A549 (cell line): ENCODE results near the gene RPL6. TPM values are rescaled to one million over a fixed set of nuclear protein-coding genes. Genes with fewer than 3 reads are reported as not detected.

ENCODE experiments used
- ATAC-seq, 2 experiments: fragments of 200-7000 bp in 1 of 2; fragments of >200 bp in 1 of 2; cut with Nextera tagmentation in 1 of 2; cut with Tn5 transposase in 1 of 2; 3 replicates each; pipeline versions ENCODE4 v1.8.0 to v1.9.1; 2018 to 2020; ENCODE audit warnings: mild to moderate bottlenecking in 1 of 2, moderate library complexity in 1 of 2
- CTCF ChIA-PET: fragments of 300-600 bp; sonication (Branson Sonifier 250); formaldehyde crosslinking; extraction: SDS; loops from one replicate; lab custom pipeline; 2021; ENCODE audit warnings: antibody characterized with exemption, inconsistent platforms; lab: Yijun Ruan, JAX
- POLR2A ChIA-PET: fragments of 350-600 bp; formaldehyde crosslinking; extraction: SDS; loops from one replicate; lab custom pipeline; 2021; ENCODE audit warnings: antibody characterized with exemption, inconsistent platforms; lab: Yijun Ruan, JAX
- DNase-seq, 2 experiments: peaks; one replicate each; pipeline versions ENCODE4 v3.0.0 to v3.0.0-alpha.2; 2011 to 2016; ENCODE audit warnings: low read depth in 1 of 2, low spot score in 1 of 2
- FAIRE-seq: peaks from 2 replicates; lab custom pipeline; 2011; peaks lifted over from hg19 to GRCh38; lab: Jason Lieb, UNC
- H3K27ac ChIP-seq, 2 experiments: fragments of >200 bp; sonication (Bioruptor Twin); formaldehyde crosslinking; 3 replicates each; pipeline ENCODE4 v1.5.1; 2016 to 2017
- H3K4me1 ChIP-seq: fragments of >200 bp; sonication (Bioruptor Twin); formaldehyde crosslinking; 3 replicates; pipeline ENCODE4 v1.6.1; 2016
- H3K4me2 ChIP-seq: fragments of >200 bp; sonication (Bioruptor Twin); formaldehyde crosslinking; 3 replicates; pipeline ENCODE4 v1.6.1; 2016
- H3K4me3 ChIP-seq: fragments of >200 bp; sonication (Bioruptor Twin); formaldehyde crosslinking; 3 replicates; pipeline ENCODE4 v1.5.1; 2016
- H3K9me3 ChIP-seq: fragments of >200 bp; sonication (Bioruptor Twin); formaldehyde crosslinking; 3 replicates; pipeline ENCODE4 v1.6.1; 2016
- CBX2 ChIP-seq: fragments of 200-600 bp; sonication (generic); IDR thresholded peaks from 2 replicates; pipeline ENCODE4 v1.6.1; 2016; ENCODE audit warnings: low read depth, mild to moderate bottlenecking, borderline replicate concordance
- CEBPB ChIP-seq, 2 experiments: fragments of >200 bp in 1 of 2; sonication (Bioruptor Twin) in 1 of 2; formaldehyde crosslinking in 1 of 2; IDR thresholded peaks; 2 replicates each; pipeline ENCODE4 v1.6.1; 2012 to 2016
- CHD2 ChIP-seq: fragments of 150-350 bp; IDR thresholded peaks from 2 replicates; pipeline ENCODE4 v1.6.1; 2014; ENCODE audit warnings: low read length; ENCODE audit not compliant: partially characterized antibody
- CHD4 ChIP-seq: fragments of 200-600 bp; sonication (generic); IDR thresholded peaks from 2 replicates; pipeline ENCODE4 v1.6.1; 2016; ENCODE audit warnings: antibody characterized with exemption, mild to moderate bottlenecking, borderline replicate concordance
- EHF ChIP-seq: fragments of 250-450 bp; sonication (Bioruptor Pico); IDR thresholded peaks from 2 replicates; pipeline ENCODE4 v1.5.0; 2020; ENCODE audit warnings: mild to moderate bottlenecking
- FOSB ChIP-seq: fragments of 250-450 bp; sonication (Bioruptor Pico); IDR thresholded peaks from 2 replicates; pipeline ENCODE4 v1.5.0; 2020; ENCODE audit warnings: mild to moderate bottlenecking, moderate library complexity
- FOSL2 ChIP-seq, 2 experiments: fragments of 450-650 bp in 1 of 2; fragments of >200 bp in 1 of 2; sonication (Bioruptor Twin) in 1 of 2; formaldehyde crosslinking; IDR thresholded peaks; 2 replicates each; pipeline versions ENCODE4 v1.5.0 to v1.6.1; 2016 to 2020; ENCODE audit warnings: mild to moderate bottlenecking in 1 of 2, moderate library complexity in 1 of 2
- GATA3 ChIP-seq: IDR thresholded peaks from 2 replicates; pipeline ENCODE4 v1.6.1; 2012; ENCODE audit warnings: borderline replicate concordance
- HDAC2 ChIP-seq: fragments of 200-600 bp; sonication (generic); IDR thresholded peaks from 2 replicates; pipeline ENCODE4 v1.6.1; 2016
- HEYL ChIP-seq: fragments of 250-450 bp; sonication (Bioruptor Pico); IDR thresholded peaks from 2 replicates; pipeline ENCODE4 v1.8.0; 2021; ENCODE audit warnings: mild to moderate bottlenecking, moderate library complexity
- HOXA7 ChIP-seq: fragments of 250-450 bp; sonication (Bioruptor Pico); IDR thresholded peaks from 2 replicates; pipeline ENCODE4 v1.5.0; 2020; ENCODE audit warnings: mild to moderate bottlenecking, moderate library complexity
- HOXB13 ChIP-seq: fragments of 250-450 bp; sonication (Bioruptor Pico); IDR thresholded peaks from 2 replicates; pipeline ENCODE4 v1.5.0; 2020; ENCODE audit warnings: low read depth, mild to moderate bottlenecking, moderate library complexity
- JUN ChIP-seq, 2 experiments: fragments of >200 bp; sonication (Bioruptor Twin); formaldehyde crosslinking; IDR thresholded peaks; 2 replicates in 1 of 2; 3 replicates in 1 of 2; pipeline ENCODE4 v1.6.1; 2016 to 2017
- JUNB ChIP-seq: fragments of >200 bp; sonication (Bioruptor Twin); formaldehyde crosslinking; IDR thresholded peaks from 2 replicates; pipeline ENCODE4 v1.6.1; 2016
- MAZ ChIP-seq: fragments of 150-350 bp; IDR thresholded peaks from 2 replicates; pipeline ENCODE4 v1.6.1; 2014; ENCODE audit warnings: antibody characterized with exemption, low read depth, low read length, borderline replicate concordance
- NFE2L2 ChIP-seq: fragments of 150-350 bp; conservative IDR thresholded peaks from 2 replicates; pipeline ENCODE4 v1.6.1; 2014; ENCODE audit warnings: low read length
- NPAS2 ChIP-seq: fragments of 250-450 bp; sonication (Bioruptor Pico); IDR thresholded peaks from 2 replicates; pipeline ENCODE4 v1.8.0; 2022; ENCODE audit warnings: mild to moderate bottlenecking, moderate library complexity, borderline replicate concordance
- NR3C1 ChIP-seq: fragments of >200 bp; sonication (Bioruptor Twin); formaldehyde crosslinking; IDR thresholded peaks from 3 replicates; pipeline ENCODE4 v1.6.1; 2017
- PHF8 ChIP-seq: fragments of 200-600 bp; sonication (generic); IDR thresholded peaks from 2 replicates; pipeline ENCODE4 v1.6.1; 2016; ENCODE audit warnings: low read depth, mild to moderate bottlenecking, antibody characterized with exemption, moderate library complexity, borderline replicate concordance
- POLR2A ChIP-seq: IDR thresholded peaks from 2 replicates; pipeline ENCODE4 v1.6.1; 2012; ENCODE audit warnings: mild to moderate bottlenecking, low read length
- POLR2AphosphoS2 ChIP-seq: conservative IDR thresholded peaks from 2 replicates; pipeline ENCODE4 v1.6.1; 2012; ENCODE audit warnings: low read length, improper control_type of control experiment, inconsistent platforms
- RARB ChIP-seq: fragments of 250-450 bp; sonication (Bioruptor Pico); IDR thresholded peaks from 2 replicates; pipeline ENCODE4 v1.8.0; 2021; ENCODE audit warnings: mild to moderate bottlenecking, moderate library complexity
- RCOR1 ChIP-seq: fragments of 150-350 bp; IDR thresholded peaks from 2 replicates; pipeline ENCODE4 v1.6.1; 2014; ENCODE audit warnings: antibody characterized with exemption, low read length, low read depth
- RNF2 ChIP-seq: fragments of 200-600 bp; sonication (generic); IDR thresholded peaks from 2 replicates; pipeline ENCODE4 v1.6.1; 2016; ENCODE audit warnings: low read depth, mild to moderate bottlenecking, antibody characterized with exemption, moderate library complexity, borderline replicate concordance
- SMC3 ChIP-seq: fragments of >200 bp; sonication (Bioruptor Twin); formaldehyde crosslinking; IDR thresholded peaks from 3 replicates; pipeline ENCODE4 v1.6.1; 2018; ENCODE audit warnings: inconsistent platforms
- TFCP2L1 ChIP-seq: fragments of 250-450 bp; sonication (Bioruptor Pico); IDR thresholded peaks from 2 replicates; pipeline ENCODE4 v1.5.0; 2021; ENCODE audit warnings: mild to moderate bottlenecking
- TP53 ChIP-seq: fragments of 250-450 bp; sonication (Bioruptor Pico); IDR thresholded peaks from 2 replicates; pipeline ENCODE4 v1.5.0; 2021; ENCODE audit warnings: mild to moderate bottlenecking, moderate library complexity
- ZFP36 ChIP-seq: fragments of 450-650 bp; IDR thresholded peaks from 2 replicates; pipeline ENCODE4 v1.6.1; 2014; ENCODE audit warnings: borderline replicate concordance; ENCODE audit not compliant: partially characterized antibody
- ZNF302 ChIP-seq: fragments of 250-450 bp; sonication (Bioruptor Pico); IDR thresholded peaks from 2 replicates; pipeline ENCODE4 v1.9.0; 2021; ENCODE audit warnings: inconsistent platforms, mild to moderate bottlenecking, moderate library complexity
- WGBS: methylation state at CpG from one replicate; pipeline ENCODE4 v1.1.6; 2017; ENCODE audit errors: missing lambda C conversion rate; 5-methylcytosine and 5-hydroxymethylcytosine counted together
- polyA plus RNA-seq, 4 experiments: library from polyadenylated mRNA; depleted of rRNA in 3 of 4; stranded (reverse); fragments of >200 nt; fragmentation: RNase III in 1 of 4; extraction: RNeasy Plus Mini Kit Qiagen cat#74134 plus additional on column Dnase treatment in 1 of 4; gene quantifications; 2 replicates in 3 of 4; 3 replicates in 1 of 4; pipeline ENCODE4 v1.2.3, GENCODE V29; 2011 to 2017
- TF ChIP-seq, protein P1 (sequence below): fragments of >200 bp; sonication (Bioruptor Twin); formaldehyde crosslinking; IDR thresholded peaks from 3 replicates; pipeline ENCODE4 v1.6.1; 2016
- TF ChIP-seq, protein P2 (sequence below): fragments of 250-450 bp; sonication (Bioruptor Pico); IDR thresholded peaks from 2 replicates; pipeline ENCODE4 v1.5.0; 2020; ENCODE audit warnings: low read depth, mild to moderate bottlenecking, moderate library complexity
- TF ChIP-seq, protein P3 (sequence below): fragments of 450-650 bp; IDR thresholded peaks from 2 replicates; pipeline ENCODE4 v1.6.1; 2014; ENCODE audit warnings: antibody characterized with exemption
- TF ChIP-seq, protein P4 (sequence below): IDR thresholded peaks from 2 replicates; pipeline ENCODE4 v1.6.1; 2012; ENCODE audit warnings: low read depth, borderline replicate concordance
- TF ChIP-seq, protein P5 (sequence below): fragments of 200-600 bp; sonication (generic); IDR thresholded peaks from 2 replicates; pipeline ENCODE4 v1.6.1; 2016; ENCODE audit warnings: antibody characterized with exemption, mild to moderate bottlenecking, moderate library complexity

The RPL6 gene
- polyA plus RNA-seq, 2 of the 4 experiments (the other 2 are of a cell fraction): 1,661 to 2,889 TPM

DNA sequence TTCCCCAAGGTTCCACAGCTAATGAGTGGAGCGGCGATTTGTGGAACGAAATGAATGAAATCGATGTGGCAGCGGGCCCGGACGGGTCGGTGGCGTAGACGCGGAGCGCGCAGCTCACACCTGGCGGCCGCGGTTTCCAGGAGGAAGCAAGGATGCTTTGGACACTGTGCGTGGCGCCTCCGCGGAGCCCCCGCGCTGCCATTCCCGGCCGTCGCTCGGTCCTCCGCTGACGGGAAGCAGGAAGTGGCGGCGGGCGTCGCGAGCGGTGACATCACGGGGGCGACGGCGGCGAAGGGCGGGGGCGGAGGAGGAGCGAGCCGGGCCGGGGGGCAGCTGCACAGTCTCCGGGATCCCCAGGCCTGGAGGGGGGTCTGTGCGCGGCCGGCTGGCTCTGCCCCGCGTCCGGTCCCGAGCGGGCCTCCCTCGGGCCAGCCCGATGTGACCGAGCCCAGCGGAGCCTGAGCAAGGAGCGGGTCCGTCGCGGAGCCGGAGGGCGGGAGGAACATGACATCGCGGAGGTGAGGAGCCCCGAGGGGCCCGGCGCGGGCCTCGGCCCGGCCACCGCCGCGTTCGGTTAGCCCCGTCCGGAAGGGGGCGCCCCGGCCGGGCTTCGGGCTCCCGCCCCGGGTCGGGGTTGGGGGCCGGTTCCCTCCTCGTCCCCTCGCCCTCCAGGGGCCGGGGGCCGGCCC lies 9.3 kb upstream of the RPL6 start, which contains the start of gene PTPN11 (continued):
- peak; percentile 95 for TF ChIP-seq PHF8
- no peak for TF ChIP-seq CBX2
- peak; percentile 22 for TF ChIP-seq ZFP36
- no peak for TF ChIP-seq ZNF302
- TF ChIP-seq FOSL2 (IDR thresholded peaks at IDR 0.05): no peak
- no peak for TF ChIP-seq FOSL2 (CRISPR knock-in tag; IDR thresholded peaks at IDR 0.05)
- TF ChIP-seq HOXA7 (CRISPR knock-in tag): no peak
- no peak for TF ChIP-seq CHD4
- no peak for TF ChIP-seq HOXB13 (CRISPR knock-in tag)
- TF ChIP-seq SMC3: peak; percentile 28; the same call in 1 of the 3 replicates
- TF ChIP-seq NPAS2 (CRISPR knock-in tag): no peak
- no peak for TF ChIP-seq EHF (CRISPR knock-in tag)
- no peak for TF ChIP-seq TP53 (CRISPR knock-in tag)
- no peak for TF ChIP-seq RARB (CRISPR knock-in tag)
- TF ChIP-seq, protein P1, sequence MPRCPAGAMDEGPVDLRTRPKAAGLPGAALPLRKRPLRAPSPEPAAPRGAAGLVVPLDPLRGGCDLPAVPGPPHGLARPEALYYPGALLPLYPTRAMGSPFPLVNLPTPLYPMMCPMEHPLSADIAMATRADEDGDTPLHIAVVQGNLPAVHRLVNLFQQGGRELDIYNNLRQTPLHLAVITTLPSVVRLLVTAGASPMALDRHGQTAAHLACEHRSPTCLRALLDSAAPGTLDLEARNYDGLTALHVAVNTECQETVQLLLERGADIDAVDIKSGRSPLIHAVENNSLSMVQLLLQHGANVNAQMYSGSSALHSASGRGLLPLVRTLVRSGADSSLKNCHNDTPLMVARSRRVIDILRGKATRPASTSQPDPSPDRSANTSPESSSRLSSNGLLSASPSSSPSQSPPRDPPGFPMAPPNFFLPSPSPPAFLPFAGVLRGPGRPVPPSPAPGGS: peak; percentile 78; the same call in 2 of the 3 replicates
- TF ChIP-seq RNF2: no peak
- no peak for TF ChIP-seq JUNB
- TF ChIP-seq, protein P2, sequence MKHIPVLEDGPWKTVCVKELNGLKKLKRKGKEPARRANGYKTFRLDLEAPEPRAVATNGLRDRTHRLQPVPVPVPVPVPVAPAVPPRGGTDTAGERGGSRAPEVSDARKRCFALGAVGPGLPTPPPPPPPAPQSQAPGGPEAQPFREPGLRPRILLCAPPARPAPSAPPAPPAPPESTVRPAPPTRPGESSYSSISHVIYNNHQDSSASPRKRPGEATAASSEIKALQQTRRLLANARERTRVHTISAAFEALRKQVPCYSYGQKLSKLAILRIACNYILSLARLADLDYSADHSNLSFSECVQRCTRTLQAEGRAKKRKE (CRISPR knock-in tag): no peak
- TF ChIP-seq NFE2L2: no peak
- no peak for TF ChIP-seq CHD2
- TF ChIP-seq JUN (IDR thresholded peaks at IDR 0.05): peak in 1 of 2 experiments; percentile 96; a peak in 3 of 5 replicates

DNA sequence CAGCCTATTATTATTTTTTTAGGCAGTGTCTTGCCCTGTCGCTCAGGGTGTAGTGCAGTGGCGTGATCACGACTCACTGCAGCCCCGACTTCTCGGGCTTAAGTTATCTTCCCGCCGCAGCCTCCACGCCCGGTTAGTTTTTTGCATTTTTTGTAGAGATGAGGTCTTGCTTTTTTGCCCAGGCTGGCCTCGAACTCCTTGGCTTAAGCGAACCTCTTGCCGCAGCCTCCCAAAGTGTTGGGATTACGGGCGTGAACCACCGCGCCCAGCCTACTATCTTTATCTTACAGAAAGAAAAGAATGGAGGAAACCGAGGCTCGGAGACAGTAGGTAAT lies 8.8 kb upstream of the RPL6 start:
- H3K4me3 ChIP-seq: peak overlapping the region; percentile 76
- ChIA-PET CTCF (no interaction called here), POLR2A (interaction anchor here (1.0 to 1.8 kb wide), 3 partner anchors 8 to 405 kb away, joined by 3 to 7 read pairs (median 4); partner anchors contain the start of gene TMEM116)
- ATAC-seq (peak in 1 of 2 experiments; percentile 4; a peak in 4 of 6 replicates), FAIRE-seq (no peak)
- no peaks in the 10 kb centered on the region for H3K9me3 ChIP-seq
- WGBS: 2% methylated on average over 18 of the region's 18 CpGs
- peak overlapping the region; percentile 93 for H3K4me2 ChIP-seq
- H3K27ac ChIP-seq: peak overlapping the region; percentile 93 to 94
- peaks cover 25% of the 10 kb centered on the region for H3K4me1 ChIP-seq
- TF ChIP-seq CEBPB (IDR thresholded peaks at IDR 0.05) (no peak), HDAC2 (no peak), ZNF302 (no peak), FOSL2 (IDR thresholded peaks at IDR 0.05) (no peak), FOSL2 (CRISPR knock-in tag; IDR thresholded peaks at IDR 0.05) (no peak), TP53 (CRISPR knock-in tag) (no peak), NR3C1 (no peak), POLR2AphosphoS2 (no peak), TFCP2L1 (no peak), POLR2A (no peak), HEYL (CRISPR knock-in tag) (no peak), MAZ (no peak), HOXA7 (CRISPR knock-in tag) (no peak), GATA3 (no peak), RCOR1 (no peak), FOSB (CRISPR knock-in tag) (no peak; the same call in 1 of the 2 replicates)
- TF ChIP-seq, protein P3, sequence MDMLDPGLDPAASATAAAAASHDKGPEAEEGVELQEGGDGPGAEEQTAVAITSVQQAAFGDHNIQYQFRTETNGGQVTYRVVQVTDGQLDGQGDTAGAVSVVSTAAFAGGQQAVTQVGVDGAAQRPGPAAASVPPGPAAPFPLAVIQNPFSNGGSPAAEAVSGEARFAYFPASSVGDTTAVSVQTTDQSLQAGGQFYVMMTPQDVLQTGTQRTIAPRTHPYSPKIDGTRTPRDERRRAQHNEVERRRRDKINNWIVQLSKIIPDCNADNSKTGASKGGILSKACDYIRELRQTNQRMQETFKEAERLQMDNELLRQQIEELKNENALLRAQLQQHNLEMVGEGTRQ: no peak
- TF ChIP-seq, protein P4, sequence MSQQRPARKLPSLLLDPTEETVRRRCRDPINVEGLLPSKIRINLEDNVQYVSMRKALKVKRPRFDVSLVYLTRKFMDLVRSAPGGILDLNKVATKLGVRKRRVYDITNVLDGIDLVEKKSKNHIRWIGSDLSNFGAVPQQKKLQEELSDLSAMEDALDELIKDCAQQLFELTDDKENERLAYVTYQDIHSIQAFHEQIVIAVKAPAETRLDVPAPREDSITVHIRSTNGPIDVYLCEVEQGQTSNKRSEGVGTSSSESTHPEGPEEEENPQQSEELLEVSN: no peak
- TF ChIP-seq, protein P5, sequence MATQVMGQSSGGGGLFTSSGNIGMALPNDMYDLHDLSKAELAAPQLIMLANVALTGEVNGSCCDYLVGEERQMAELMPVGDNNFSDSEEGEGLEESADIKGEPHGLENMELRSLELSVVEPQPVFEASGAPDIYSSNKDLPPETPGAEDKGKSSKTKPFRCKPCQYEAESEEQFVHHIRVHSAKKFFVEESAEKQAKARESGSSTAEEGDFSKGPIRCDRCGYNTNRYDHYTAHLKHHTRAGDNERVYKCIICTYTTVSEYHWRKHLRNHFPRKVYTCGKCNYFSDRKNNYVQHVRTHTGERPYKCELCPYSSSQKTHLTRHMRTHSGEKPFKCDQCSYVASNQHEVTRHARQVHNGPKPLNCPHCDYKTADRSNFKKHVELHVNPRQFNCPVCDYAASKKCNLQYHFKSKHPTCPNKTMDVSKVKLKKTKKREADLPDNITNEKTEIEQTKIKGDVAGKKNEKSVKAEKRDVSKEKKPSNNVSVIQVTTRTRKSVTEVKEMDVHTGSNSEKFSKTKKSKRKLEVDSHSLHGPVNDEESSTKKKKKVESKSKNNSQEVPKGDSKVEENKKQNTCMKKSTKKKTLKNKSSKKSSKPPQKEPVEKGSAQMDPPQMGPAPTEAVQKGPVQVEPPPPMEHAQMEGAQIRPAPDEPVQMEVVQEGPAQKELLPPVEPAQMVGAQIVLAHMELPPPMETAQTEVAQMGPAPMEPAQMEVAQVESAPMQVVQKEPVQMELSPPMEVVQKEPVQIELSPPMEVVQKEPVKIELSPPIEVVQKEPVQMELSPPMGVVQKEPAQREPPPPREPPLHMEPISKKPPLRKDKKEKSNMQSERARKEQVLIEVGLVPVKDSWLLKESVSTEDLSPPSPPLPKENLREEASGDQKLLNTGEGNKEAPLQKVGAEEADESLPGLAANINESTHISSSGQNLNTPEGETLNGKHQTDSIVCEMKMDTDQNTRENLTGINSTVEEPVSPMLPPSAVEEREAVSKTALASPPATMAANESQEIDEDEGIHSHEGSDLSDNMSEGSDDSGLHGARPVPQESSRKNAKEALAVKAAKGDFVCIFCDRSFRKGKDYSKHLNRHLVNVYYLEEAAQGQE: no peak
- TF ChIP-seq, all 56 proteins: peak for 0
- DNase-seq: no peak
